Skeletal muscle satellite cell (primary cell): ENCODE measurements around the gene CRTC1.
A peak's percentile ranks its signal among the peaks of the same experiment; 100 is the strongest.

Experiments used
- H3K27me3 ChIP-seq: 2 replicates; pipeline ENCODE4 v1.7.0; 2013; ENCODE audit warnings: low read length; ENCODE audit not compliant: control insufficient read depth, insufficient read depth
- H3K36me3 ChIP-seq: 2 replicates; pipeline ENCODE4 v1.7.0; 2013; ENCODE audit warnings: mild to moderate bottlenecking, control low read depth, low read length; ENCODE audit not compliant: insufficient read depth
- H3K4me1 ChIP-seq: 2 replicates; pipeline ENCODE4 v1.7.0; 2013; ENCODE audit warnings: low read length; ENCODE audit not compliant: control insufficient read depth, insufficient read depth
- H3K4me2 ChIP-seq: 2 replicates; pipeline ENCODE4 v1.7.0; 2013; ENCODE audit warnings: mild to moderate bottlenecking, low read length
- H3K4me3 ChIP-seq: 2 replicates; pipeline ENCODE4 v1.7.0; 2013; ENCODE audit warnings: low read length
- H3K9ac ChIP-seq: 2 replicates; pipeline ENCODE4 v1.7.0; 2013; ENCODE audit warnings: mild to moderate bottlenecking, low read depth, low read length, moderate library complexity
- H3K9me3 ChIP-seq: replicated peaks from 2 replicates; pipeline ENCODE4 v1.7.0; 2013; ENCODE audit warnings: mild to moderate bottlenecking, control low read depth, low read length

Gene CRTC1

DNA sequence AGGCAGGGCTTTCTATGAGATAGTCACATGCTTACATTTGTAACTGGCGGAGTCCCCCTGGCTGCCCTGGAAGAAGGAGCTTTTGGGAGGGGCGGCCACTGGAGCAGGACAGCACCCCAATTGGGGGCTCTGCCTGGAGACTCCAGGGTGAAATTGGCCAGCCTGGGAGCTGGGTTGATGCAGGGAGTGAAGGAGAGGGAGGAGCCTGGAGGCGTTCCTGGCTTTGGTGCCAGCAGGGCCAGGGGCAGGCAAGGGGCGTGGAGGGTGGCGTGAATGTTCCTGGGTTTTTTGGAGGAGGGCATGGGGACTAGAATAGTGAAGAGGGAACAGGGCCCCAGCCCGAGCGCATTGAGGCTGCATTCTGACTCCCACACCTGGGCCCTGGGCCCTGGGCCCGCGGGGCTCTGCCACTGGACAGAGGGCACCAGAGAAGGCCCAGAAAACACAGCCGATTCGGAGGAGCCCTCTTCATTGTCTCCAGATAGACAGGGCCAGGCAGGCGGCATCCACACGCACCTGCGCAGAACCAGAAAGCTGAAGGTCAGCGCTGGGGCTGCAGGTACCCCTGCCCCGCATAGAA is 78.1 kb downstream of the CRTC1 start:
- Histone ChIP-seq H3K4me1 (peaks cover 37% of the 10 kb centered on the region), H3K27me3 (no peaks in the 10 kb centered on the region), H3K4me3 (no peak overlapping the region), H3K36me3 (no peaks in the 10 kb centered on the region), H3K9me3 (no peaks in the 10 kb centered on the region), H3K4me2 (no peak overlapping the region), H3K9ac (no peak overlapping the region)

DNA sequence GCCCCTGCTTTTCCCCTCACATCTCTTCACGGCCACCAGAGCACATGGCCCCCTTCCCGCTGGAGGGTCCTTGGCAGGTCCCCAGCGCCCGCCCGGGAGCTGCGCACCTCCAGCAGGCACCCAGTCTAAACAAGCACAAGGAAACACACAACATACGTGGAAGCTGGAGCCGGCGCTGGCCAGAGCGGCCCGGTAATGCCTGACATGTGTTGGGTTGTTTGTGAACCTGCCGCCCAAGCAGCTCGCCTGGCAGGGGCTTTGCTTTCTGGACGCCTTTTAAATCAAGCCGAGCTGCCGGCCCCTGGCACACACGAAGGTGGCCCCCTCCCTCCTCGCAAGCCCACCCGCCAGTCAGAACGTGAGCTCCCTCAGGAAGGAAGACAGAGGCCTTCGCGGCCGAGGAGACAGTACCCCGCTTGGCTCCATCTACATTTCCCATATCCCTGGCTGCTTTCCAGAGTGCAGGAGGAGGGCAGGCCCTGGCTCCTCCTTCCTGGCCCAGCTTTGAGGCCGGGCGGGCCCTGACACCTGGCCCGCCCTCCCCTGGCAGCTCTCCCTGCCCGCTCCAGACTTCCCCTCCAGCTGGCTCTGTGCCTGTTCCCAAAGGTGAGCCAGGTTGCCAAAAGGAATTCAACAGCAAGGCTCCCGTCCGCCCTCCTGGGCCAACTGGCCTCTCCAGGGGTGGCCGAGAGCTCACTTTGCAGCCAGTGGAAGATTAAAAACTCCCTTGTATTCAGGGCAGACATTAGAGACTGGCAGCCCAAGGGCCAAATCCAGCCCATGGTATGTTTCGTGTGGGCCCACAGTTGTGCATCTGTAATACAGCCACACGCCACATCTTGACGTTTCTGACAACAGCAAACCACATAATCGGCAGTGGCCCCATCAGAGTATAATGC is 78.9 kb downstream of the CRTC1 start:
- Histone ChIP-seq H3K4me3 (no peak overlapping the region), H3K4me2 (peak overlapping the region; percentile 21), H3K4me1 (peaks cover 37% of the 10 kb centered on the region), H3K9ac (no peak overlapping the region), H3K27me3 (no peaks in the 10 kb centered on the region), H3K9me3 (no peaks in the 10 kb centered on the region), H3K36me3 (no peaks in the 10 kb centered on the region)

GRCh38 chr19:18763674-18764590 is 80.5 kb downstream of the CRTC1 start:
- H3K4me1 ChIP-seq: peaks cover 45% of the 10 kb centered on the region
- H3K27me3 ChIP-seq: no peaks in the 10 kb centered on the region
- peak overlapping the region; percentile 6 for H3K4me3 ChIP-seq
- no peaks in the 10 kb centered on the region for H3K9me3 ChIP-seq
- H3K4me2 ChIP-seq: peak overlapping the region; percentile 69
- H3K9ac ChIP-seq: peak overlapping the region; percentile 18
- no peaks in the 10 kb centered on the region for H3K36me3 ChIP-seq

- peak overlapping the region; percentile 6 for H3K4me3 ChIP-seq
Measured at GRCh38 chr19:18764591-18765051, 81.1 kb downstream of the CRTC1 start.

GRCh38 chr19:18765224-18765623 is 81.7 kb downstream of the CRTC1 start:
- no peak overlapping the region for H3K4me3 ChIP-seq

More at GRCh38 chr19:18764591-18765051, 81.1 kb downstream of the CRTC1 start:
- peaks cover 47% of the 10 kb centered on the region for H3K4me1 ChIP-seq
- no peaks in the 10 kb centered on the region for H3K27me3 ChIP-seq
- H3K4me2 ChIP-seq: peak overlapping the region; percentile 69
- no peaks in the 10 kb centered on the region for H3K36me3 ChIP-seq
- peak overlapping the region; percentile 18 for H3K9ac ChIP-seq
- no peaks in the 10 kb centered on the region for H3K9me3 ChIP-seq

GRCh38 chr19:18768046-18768771 is 84.7 kb downstream of the CRTC1 start:
- no peaks in the 10 kb centered on the region for H3K36me3 ChIP-seq
- no peak overlapping the region for H3K9ac ChIP-seq
- H3K4me1 ChIP-seq: peaks cover 33% of the 10 kb centered on the region
- H3K27me3 ChIP-seq: no peaks in the 10 kb centered on the region
- H3K9me3 ChIP-seq: no peaks in the 10 kb centered on the region
- no peak overlapping the region for H3K4me2 ChIP-seq
- no peak overlapping the region for H3K4me3 ChIP-seq

More at GRCh38 chr19:18765224-18765623, 81.7 kb downstream of the CRTC1 start:
- H3K4me2 ChIP-seq: no peak overlapping the region
- H3K9me3 ChIP-seq: no peaks in the 10 kb centered on the region
- H3K4me1 ChIP-seq: peaks cover 47% of the 10 kb centered on the region
- H3K27me3 ChIP-seq: no peaks in the 10 kb centered on the region
- no peak overlapping the region for H3K9ac ChIP-seq
- H3K36me3 ChIP-seq: no peaks in the 10 kb centered on the region

DNA sequence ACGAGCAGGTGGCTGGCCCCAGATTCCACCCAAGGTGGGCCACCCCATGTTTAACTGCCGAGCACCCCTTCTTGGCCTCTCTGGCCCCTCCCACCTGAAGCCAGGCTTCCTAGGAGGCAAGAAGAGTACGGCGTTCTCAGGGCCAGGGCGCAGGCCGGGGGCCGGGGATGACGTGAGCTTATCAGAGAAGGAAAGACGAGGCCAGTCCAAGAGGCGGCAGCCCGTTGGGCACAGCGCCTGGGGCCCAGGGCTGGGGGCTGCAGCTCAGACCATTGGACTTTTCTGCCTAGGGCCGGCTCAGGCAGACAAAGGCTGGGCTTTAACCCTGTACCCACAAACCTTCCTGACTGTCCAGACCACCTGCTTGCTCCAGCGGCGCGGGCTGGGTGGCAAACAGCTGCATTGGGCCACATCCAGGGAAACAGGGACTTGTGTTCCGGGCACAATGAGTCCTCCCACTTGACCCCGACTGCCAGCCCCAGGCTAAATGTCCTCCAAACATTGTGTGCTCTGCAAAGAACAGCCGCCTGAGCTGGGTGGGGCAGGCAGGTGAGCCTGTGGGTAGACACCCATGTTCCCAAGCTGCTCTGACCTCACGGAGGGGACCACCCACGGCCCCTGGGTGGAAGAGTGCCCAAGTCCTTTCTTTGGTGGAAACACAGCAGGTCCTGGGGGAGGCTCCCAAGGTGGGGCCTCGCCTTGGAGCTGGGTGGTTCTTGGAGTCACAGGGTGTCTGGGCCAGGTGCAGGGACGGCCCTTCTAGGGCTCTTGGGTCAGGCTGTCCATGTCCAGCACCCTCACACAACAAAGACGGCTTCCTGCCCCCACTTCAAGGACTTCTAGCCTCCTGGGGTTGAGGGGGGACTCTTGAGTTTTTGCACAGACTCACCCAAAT is 85.8 kb downstream of the CRTC1 start:
- H3K9me3 ChIP-seq: no peaks in the 10 kb centered on the region
- no peak overlapping the region for H3K4me2 ChIP-seq
- peaks cover 23% of the 10 kb centered on the region for H3K4me1 ChIP-seq
- no peak overlapping the region for H3K4me3 ChIP-seq
- H3K36me3 ChIP-seq: no peaks in the 10 kb centered on the region
- H3K27me3 ChIP-seq: no peaks in the 10 kb centered on the region
- no peak overlapping the region for H3K9ac ChIP-seq

- no peak overlapping the region for H3K4me2 ChIP-seq
- H3K27me3 ChIP-seq: no peaks in the 10 kb centered on the region
- no peaks in the 10 kb centered on the region for H3K9me3 ChIP-seq
- H3K4me1 ChIP-seq: peaks cover 14% of the 10 kb centered on the region
- no peak overlapping the region for H3K4me3 ChIP-seq
- no peaks in the 10 kb centered on the region for H3K36me3 ChIP-seq
- no peak overlapping the region for H3K9ac ChIP-seq
Measured at GRCh38 chr19:18769989-18770528, 86.6 kb downstream of the CRTC1 start.

GRCh38 chr19:18770663-18771327 is 87.3 kb downstream of the CRTC1 start:
- peaks cover 14% of the 10 kb centered on the region for H3K4me1 ChIP-seq

More at GRCh38 chr19:18770663-18771327, 87.3 kb downstream of the CRTC1 start:
- H3K27me3 ChIP-seq: no peaks in the 10 kb centered on the region
- H3K9me3 ChIP-seq: no peaks in the 10 kb centered on the region
- H3K4me2 ChIP-seq: no peak overlapping the region
- no peak overlapping the region for H3K4me3 ChIP-seq
- H3K9ac ChIP-seq: no peak overlapping the region
- no peaks in the 10 kb centered on the region for H3K36me3 ChIP-seq
